Stimulated activated CD4-positive, alpha-beta T cell treated with anti-CD3 and anti-CD28 coated beads, TNF-alpha, amount 100 ng/mL, for 1 hour (primary cell): ENCODE data around the gene IFT25.
"Not testable (repeated sequence)": the region's sequence is repeated elsewhere in the genome, so short reads cannot be mapped to it uniquely, and the experiment has no call there.

Experiments
- DNase-seq, 3 donors: peaks; one replicate each; pipeline ENCODE4 v3.0.0-alpha.2; 2020; ENCODE audit warnings: low read depth in 3 of 3, low spot score in 1 of 3

The IFT25 gene

DNA sequence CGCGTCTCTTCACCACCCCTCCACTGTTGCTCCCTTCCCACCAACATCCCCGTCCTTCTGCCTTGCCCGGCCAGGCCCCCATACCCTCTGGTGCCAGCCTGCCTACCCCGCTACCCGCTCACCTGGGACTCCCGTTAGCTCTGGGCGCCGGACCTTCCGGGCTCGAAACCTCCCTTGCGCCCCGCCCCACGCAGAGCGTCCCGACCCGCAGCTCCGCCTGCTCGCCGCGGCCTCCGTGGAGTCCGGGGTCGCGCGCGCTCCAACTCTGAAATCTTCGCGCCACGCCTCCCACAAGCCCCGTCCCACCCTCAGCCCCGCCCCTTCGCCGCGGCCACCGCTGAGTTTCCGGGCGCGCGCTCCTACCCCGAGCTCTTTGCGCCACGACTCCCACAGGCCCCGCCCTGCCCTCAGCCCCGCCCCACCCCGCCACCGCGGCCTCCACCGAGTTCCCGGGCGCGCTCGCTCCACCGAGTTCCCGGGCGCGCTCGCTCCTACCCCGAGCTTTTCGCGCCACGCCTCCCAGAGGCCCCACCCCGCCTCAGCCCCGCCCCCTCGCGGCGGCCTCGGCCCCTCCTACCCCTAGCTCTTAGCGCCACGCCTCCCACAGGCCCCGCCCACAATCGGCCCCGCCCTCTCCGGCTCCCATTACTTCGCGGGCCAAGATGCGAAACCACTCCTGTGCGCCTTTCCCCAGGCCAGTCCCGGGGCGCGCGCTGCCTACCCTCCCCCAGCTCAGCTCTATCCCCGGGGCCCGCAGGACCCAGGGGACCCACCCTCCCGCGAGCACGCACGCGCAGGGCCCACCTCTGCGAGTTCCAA, at the start of gene IFT25:
TSS of gene IFT25 (minus strand) at position 267 of the 819 bp plus-strand sequence. CDS start 5,617 bp downstream, outside the sequence.
- DNase-seq, result peak; percentile 96 to 100 (median 98)

DNA sequence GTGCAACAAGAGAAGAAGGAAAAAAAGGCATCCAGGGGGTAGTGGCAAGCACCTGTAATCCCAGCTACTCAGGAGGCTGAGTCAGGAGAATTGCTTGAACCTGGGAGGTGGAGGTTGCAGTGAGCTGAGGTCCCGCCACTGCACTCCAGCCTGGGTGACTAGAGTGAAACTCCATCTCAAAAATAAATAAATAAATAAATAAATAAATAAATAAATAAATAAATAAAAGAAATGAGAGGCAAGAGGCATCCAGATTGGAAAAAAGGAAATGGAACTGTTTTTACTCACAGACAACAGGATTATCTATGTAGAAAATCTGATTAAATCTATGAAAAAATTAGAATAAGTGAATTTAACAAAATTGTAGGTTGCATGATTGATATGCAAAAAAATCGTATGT, 49.0 kb upstream of the IFT25 start:
- DNase-seq, result not testable (repeated sequence)

GRCh38 chr1:53992085-53992874, 46.8 kb upstream of the IFT25 start:
- no peak for DNase-seq

- no peak for DNase-seq
These were observed 42.4 kb upstream of the IFT25 start for GRCh38 chr1:53987880-53988279.

DNA sequence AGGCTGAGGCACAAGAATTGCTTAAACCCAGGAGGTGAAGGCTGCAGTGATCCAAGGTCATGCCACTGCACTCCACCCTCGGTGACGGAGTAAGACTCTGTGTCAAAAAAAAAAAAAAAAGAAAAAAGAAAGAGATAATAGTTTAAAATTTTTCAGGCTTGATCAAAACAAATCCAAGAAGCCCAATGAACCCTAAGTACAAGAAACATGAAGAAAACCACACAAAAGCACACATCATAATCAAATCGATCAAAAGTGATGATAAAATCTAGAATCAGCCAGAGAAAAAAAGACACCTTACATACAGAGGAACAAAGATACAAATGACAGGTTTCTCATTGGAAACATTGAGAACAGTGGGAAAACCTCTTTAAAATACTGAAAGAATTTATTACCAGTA, 41.0 kb upstream of the IFT25 start:
- DNase-seq, result no peak

GRCh38 chr1:53984726-53985125, 39.2 kb upstream of the IFT25 start:
- DNase-seq, result no peak

DNA sequence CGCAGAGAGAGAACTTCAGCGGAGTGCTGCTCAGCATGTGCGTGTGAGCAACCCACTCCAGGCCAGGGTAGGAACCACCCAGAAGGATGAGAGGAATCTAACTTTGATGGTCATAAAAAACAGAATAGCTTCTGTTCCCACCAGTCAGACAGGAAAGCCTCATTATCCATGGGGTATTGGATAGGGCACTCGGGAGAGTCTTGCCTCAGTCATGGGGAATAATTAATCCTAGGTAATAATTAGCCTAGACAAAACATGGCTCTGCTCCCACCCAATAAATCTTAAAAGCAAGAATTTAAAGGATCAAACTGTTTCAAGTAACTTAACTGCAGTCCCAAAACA, 37.2 kb upstream of the IFT25 start:
- no peak for DNase-seq

- DNase-seq, result no peak
These were observed 36.7 kb upstream of the IFT25 start for GRCh38 chr1:53982034-53982762.

GRCh38 chr1:53981220-53981619, 35.7 kb upstream of the IFT25 start:
- DNase-seq, result no peak

DNA sequence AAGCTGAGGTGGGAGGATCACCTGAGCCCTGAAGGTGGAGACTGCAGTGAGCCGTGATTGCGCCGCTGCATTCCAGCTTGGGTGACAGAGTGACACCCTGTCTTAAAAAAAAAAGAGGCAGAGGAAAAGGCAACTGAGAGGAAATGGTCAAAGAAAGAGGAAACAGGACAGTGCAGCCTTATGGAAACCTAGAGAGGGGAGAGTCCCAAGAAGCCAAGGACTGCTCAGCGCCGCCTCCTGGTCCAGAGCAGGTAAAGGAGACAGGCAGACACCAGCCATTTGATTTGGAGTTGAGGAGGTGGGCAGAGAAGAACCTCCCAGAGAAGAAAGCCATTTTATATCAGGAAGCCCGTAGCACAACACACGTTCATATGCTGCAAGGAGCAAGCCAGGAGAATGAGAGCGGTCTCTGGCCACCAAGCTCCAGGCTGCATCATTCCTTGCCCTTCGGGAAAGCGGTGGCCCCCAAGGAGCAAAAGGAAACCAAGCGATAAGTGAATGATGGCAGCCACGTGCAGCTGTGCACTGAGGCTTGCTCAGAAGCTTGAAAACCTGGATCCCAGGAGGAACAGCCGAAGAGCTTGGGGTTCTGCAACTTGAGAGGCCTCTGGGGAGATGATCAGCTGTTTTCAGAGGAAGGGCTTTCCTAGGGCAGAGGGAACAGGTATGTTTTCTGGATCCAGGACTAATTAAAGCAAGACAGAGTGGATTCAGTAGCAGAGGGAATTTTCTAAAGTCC, 34.4 kb upstream of the IFT25 start:
- DNase-seq, result no peak

DNA sequence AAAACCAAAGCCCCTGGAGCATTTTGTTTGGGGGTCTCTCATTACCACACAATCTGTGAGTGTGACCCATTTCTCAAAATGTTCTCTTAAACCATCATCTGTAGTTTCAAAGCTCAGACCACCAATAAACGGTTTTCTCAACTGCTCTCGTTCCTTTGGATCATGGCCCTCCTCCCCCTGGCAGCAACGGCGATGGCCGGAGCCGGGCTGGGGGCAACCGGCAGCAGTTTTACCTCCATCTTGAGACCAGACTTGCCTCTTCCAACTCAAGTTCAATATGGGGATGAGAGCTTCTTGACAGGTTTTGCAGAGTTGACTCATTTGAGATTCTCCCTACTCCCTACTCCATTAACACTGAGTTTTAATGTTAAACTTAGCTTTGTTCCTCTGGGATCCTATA, 30.4 kb upstream of the IFT25 start:
- no peak for DNase-seq

- no peak for DNase-seq
These were observed 26.2 kb upstream of the IFT25 start for GRCh38 chr1:53971718-53972117.

GRCh38 chr1:53969323-53969722, 23.8 kb upstream of the IFT25 start:
- DNase-seq, result not testable (repeated sequence)

GRCh38 chr1:53968125-53968513, 22.6 kb upstream of the IFT25 start:
- no peak for DNase-seq

DNA sequence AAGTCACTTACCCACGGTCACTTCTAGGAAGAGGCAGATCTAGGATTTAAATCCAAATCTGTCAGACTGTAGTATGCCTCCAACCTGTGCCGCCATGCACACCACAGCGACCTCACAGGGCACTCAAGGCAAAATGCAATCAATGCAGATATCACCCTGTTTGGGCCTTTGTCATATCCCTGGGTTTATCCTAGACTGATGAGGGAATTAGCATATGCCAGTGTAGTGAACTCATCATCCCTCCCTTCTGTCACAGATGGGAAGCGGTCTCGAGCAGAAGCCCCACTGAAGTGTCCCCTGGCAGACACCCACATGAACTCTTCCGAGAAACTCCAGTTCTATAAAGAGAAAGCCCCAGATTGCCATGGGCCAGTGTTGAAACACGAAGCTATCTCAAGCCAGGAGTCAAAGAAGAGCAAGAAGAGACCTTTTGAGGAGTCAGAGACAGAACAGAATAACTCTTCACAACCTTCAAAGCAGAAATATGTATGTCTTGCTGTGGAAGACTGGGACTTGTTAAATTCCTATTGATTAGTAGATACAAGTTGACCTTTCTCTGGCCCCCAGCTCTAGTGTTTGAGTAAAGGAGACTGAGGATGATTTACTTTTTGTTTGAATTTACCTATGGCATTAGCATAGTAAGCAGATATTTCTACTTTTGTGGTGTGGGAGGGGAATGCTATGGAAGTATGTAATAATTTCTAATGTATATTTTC, 22.1 kb upstream of the IFT25 start:
- no peak for DNase-seq

GRCh38 chr1:53966794-53967193, 21.3 kb upstream of the IFT25 start:
- DNase-seq, result no peak

DNA sequence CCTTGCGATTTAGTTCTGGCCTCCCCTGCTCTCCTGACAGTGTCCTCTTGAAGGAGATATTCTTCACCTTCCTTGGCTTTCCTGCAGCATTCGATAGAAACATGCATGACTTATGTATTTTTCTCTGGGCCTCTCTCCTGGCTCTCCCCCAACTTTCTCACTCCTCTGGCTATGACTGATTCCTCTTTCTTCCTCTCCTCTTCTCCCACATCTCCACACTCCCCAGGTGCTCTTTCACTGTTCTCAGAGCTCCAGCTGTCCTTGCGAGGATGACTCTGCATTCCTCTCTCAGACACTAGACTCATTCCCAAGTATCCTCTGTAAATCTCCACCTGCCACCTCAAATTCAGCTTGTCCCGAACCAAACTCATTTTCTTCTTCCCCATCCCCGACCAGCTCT, 18.6 kb upstream of the IFT25 start:
- no peak for DNase-seq

DNA sequence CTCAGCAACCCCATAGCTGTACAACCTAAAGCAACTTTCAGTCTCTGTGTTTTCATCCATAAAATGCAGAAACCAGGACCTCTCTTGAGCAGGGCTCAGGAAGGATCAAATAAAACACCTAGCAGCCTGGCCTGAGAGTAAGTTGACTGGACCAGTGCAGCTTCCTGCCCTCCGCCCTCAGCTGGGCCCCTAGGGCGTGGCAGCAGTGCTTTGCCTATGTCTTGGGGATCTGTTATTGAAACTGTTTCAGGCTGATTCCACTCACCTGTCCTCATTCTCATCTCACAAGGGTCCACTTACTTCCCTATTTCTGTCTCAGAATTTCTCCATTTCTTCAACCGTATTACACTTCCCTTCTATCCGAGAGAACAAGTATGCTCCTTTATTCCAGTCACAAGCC, 18.0 kb upstream of the IFT25 start:
- DNase-seq, result no peak

GRCh38 chr1:53962395-53962794, 16.9 kb upstream of the IFT25 start:
- no peak for DNase-seq

- no peak for DNase-seq
These were observed 14.3 kb upstream of the IFT25 start for GRCh38 chr1:53959664-53960250.
